ENCODE data around the gene TNS3.

GRCh38 chr7:47471358-47471703 lies 110.6 kb downstream of the TNS3 start:
- TF ChIP-seq CTCF (IDR thresholded peaks at IDR 0.05) = no peak
- no peak for TF ChIP-seq POLR2AphosphoS5 (IDR thresholded peaks at IDR 0.05)
- TF ChIP-seq EP300 (IDR thresholded peaks at IDR 0.05) = no peak
